ENCODE measurements around the gene GMIP.

GMIP gene

GRCh38 chr19:19659646-19660245 is 16.3 kb upstream of the GMIP start:
- DNase-seq: no peak

DNA sequence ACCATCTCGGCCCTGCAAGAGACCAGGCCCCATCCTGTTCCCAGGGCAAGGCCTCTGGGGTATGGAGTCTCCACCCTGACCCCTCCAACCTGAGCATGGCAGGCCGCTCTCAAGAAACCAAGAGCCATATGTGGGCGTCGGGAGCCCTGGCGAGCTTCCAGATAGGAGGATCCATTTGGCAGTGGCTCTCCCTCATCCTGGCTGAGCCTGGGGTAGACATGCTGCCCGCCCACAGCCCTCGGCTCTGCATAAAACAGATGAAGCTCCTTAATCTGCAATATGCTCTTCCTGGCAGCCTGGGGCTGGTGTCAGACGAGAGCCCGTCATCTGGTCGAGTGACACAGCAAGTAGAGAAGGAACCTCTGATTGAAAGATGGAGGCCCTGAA is 13.9 kb upstream of the GMIP start:
- DNase-seq: no peak

GRCh38 chr19:19656451-19657396 is 13.3 kb upstream of the GMIP start:
- no peak for DNase-seq

DNA sequence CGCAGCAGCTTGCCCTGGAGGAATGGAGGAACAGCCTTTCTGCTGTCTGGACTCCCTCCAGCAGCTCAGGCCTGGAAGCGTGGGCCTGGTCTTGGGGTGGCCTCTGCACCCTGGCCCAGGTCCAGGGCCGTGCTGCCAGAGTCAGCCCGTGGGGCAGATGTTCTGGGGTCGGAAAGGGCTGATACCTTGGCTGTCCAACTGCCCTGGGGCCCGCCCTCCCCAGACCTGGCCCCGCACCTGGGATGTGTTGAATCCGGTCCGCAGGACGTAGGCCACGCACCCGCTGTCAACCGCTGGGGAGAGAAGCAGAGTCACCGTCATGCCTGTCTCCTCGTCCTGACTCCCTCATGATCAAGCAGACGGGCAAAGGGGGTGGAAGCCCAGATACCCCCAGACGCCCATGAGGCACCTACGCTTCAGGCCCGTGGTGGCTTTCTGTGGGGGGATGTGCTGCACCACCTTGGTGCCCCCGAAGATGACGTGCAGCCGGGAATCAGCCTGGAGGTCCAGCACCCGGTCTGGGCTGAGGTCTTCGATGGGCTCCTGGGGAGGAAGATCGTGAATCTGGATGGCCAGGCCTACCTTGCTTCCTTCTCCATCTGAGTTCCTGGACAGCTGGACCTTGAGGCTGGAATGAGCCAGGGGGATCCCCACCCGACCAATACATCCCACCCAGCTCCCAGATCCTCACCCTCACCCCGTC is 12.3 kb upstream of the GMIP start:
- DNase-seq: no peak

DNA sequence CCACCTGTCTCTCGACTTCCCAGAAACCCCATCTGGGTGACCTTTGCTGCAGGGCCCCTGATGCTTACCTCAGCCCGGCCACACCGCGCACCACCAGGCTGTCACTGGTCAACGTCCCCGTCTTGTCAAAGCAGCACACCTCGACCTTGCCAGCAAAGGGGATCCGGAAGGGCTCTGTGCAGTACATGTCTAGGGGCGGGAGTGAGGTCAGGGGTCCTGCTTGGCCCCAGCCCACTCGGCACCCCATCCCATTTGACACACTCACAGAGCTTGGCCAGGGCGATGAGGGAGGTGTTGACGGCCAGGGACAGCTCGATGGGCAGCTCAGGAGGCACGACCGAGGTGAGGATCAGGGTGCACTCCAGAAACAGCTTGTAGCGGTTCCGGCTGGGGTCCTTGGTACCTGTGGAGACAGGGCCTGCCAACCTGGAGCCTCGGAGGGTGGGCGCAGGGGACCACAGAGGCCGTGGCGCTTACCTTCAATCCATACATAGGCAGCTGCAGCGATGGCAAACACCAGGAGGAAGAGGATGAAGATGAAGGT is 11.7 kb upstream of the GMIP start:
- no peak for DNase-seq

GRCh38 chr19:19654441-19654840 is 11.0 kb upstream of the GMIP start:
- DNase-seq: no peak

- no peak for DNase-seq
Observed at GRCh38 chr19:19653597-19654147, 10.2 kb upstream of the GMIP start.

GRCh38 chr19:19652482-19653295 is 9.2 kb upstream of the GMIP start:
- no peak for DNase-seq

GRCh38 chr19:19651076-19651475 is 7.6 kb upstream of the GMIP start:
- DNase-seq: no peak

DNA sequence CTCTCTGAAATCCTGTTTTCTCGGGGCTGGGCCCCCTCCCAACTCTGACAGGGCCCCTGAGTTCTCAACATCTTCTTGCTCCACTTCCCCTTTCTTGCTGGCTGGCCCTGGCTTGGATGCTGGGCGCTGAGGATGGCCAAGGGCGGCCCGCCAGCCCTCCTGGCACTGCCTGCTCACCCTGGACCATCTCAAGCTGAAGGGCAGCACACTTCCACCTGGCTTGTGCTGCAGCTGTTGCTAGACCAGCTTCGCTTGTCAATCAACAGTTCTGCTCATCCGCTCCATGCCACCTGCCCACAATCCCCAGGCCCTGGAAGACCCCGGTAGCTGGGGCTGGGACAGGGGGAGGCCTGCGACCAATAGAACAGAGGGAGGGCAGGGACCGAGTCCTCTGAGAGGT is 6.9 kb upstream of the GMIP start:
- DNase-seq: no peak

- DNase-seq: no peak
Observed at GRCh38 chr19:19649580-19649995, 6.1 kb upstream of the GMIP start.

DNA sequence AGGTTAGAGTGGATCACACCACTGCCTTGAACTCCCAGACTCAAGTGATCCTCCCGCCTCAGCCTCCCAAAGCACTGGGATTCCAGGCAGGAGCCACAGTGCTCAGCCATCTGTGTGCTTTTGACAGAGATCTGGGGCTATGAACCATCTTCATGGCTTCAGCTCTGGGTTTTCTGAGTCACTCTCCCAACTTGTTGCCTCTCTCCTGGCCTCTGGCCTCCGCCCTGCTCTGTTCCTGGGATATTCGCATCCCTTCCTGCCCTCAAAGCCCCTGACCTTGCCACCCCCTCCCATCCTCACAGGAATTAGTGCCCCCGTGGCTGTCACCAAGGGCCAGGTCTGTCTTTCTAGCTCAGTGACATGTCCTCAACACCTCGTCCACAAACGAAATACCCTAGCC is 5.7 kb upstream of the GMIP start:
- DNase-seq: no peak

DNA sequence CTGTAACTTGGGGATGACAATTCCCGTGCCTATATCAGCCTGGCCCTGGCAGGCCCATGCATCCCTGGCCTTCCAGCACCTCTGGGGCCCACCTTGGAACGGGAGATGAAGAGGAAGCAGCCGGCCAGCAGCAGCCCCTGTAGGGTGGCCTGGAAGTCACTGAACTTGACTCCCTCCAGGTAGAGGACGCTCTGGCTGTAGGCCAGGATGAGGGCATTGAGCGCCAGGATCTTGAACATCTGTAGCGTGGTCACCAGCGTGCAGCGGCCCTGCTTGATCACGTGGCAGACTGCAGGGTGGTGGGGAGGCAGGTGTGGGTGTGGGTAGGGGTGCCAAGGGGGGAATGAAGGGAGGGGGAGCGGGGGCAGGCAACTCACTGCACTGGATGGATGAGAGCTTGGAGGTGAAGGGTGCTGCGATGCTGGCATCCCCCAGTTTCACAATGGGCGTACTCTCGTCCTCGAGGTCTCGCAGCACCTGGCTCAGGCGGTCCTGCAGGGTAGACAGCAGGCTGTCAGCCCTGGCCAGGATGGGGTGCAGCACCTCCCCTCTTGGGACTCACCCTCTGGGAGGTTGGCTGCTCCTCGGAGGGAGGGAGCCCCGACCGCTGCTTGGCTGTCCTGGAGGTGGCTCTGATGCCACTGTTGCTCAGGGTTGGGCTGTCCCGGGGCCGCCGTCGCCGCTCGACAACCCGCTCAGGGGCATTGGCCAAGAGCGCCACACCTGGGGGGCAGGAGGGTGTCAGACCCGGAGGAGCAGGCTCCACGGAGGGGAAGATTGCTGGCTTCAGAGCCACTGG is 3.8 kb upstream of the GMIP start:
- no peak for DNase-seq

DNA sequence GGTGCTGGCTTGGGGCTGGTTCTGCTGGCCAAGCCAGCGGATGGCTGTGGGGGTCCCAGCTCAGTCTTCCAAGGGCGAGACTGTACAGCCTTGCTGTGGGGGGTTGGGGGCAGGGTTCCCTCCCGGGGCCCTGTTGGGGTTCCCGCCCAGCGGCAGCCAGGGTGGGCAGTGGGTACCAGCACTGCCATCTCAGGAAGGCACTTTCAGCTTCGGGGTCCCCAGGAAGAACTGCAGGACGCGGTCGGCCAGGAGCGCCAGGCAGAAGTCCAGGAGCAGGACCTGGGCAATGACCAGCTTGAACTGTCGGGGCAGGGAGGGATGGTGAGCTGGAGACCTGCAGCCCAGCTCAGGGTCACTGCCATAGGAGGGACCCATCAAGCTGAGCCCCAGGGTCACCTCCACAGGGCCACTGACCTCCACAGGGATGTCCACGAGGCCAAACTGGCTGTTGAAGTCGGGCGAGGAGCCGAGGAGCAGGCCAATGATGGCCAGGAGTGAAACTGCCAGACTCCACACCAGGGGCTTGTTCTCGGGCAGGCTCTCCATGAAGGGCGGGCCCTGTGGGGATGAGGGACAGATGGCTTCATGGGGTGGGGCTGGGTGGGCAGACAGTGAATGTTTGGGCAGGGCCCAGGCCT is 1.9 kb upstream of the GMIP start:
- no peak for DNase-seq

GRCh38 chr19:19644054-19644388 is 564 bp upstream of the GMIP start:
- DNase-seq: no peak

- DNase-seq: no peak
Observed at GRCh38 chr19:19642506-19643157, 825 bp downstream of the GMIP start.

- no peak for DNase-seq
Observed at GRCh38 chr19:19637523-19638251, 5.8 kb downstream of the GMIP start.

GRCh38 chr19:19637186-19637522 is 6.3 kb downstream of the GMIP start:
- DNase-seq: no peak

DNA sequence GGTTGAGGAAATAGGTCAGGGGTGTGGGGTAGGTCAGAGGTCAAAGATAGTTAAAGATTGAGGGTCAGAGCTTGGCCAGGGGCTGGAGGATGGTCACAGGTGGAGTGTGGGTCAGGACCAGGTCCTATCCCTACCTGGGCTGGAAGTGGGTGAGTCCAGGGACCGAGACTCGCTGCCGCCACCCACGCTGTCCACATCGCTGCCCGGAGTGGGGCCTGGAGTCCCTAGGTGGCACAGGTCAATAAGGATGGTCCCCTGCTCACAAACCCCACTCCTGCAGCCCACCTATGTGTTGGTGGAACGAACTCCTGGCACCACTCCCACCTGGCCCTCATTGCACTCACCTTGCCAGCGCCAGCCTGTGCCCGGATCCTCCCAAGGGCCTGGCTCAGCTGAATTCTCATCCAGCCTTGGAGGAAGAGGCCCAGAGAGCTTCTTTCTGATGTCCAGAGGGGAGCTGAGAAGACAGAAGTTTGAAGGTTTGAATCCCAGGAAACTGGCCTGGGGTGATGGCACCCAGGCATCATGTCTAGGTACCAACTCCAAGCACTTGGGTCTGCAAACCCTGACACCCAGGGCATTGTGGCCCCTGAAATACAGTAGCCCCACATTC is 6.8 kb downstream of the GMIP start:
- no peak for DNase-seq

DNA sequence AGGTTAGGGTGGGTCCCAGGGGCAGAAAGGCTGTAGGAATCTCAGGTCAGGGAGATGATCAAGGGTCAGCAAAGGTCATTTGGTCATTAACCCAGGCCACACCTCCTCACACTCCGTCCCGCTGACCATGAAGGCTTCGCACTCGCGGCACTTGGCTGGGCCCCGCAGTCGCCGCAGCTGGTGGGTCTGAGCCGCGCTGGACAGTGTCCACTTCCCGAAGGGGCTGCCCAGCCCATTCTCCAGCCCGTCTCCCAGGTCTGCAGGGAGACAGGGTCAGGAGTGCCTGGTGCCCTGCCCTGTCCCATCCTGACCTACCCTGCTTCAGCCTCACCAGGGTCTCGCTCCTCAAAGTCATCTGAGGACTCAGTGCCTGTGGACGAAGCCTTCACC is 8.1 kb downstream of the GMIP start:
- no peak for DNase-seq
